ENCODE data around the gene CCN2. TPM values are rescaled to one million over a fixed set of nuclear protein-coding genes. Genes with fewer than 3 reads are reported as not detected.

CCN2 gene
- total and polyA plus RNA-seq, 12 donors = 6.1 to 71.3 (median 40.7) TPM

- Histone ChIP-seq H3K36me3 (peaks cover 0 to 11% (median 0%) of the 10 kb centered on the region in 9 donors), H3K27me3 (peaks cover 0 to 42% (median 0%) of the 10 kb centered on the region in 7 donors), H3K27ac (peak overlapping the region in 6 of 10 donors; percentile 21 to 64 (median 36)), H3K4me3 (peak overlapping the region in 6 of 10 donors; percentile 3 to 37 (median 20)), H3K9me3 (no peaks in the 10 kb centered on the region), H3K4me1 (peaks cover 6 to 49% (median 24%) of the 10 kb centered on the region in 9 donors)
- WGBS, 2 donors = 29 to 35% methylated on average over 3 of the region's 3 CpGs
- DNase-seq = no peak
- TF ChIP-seq, protein P1, sequence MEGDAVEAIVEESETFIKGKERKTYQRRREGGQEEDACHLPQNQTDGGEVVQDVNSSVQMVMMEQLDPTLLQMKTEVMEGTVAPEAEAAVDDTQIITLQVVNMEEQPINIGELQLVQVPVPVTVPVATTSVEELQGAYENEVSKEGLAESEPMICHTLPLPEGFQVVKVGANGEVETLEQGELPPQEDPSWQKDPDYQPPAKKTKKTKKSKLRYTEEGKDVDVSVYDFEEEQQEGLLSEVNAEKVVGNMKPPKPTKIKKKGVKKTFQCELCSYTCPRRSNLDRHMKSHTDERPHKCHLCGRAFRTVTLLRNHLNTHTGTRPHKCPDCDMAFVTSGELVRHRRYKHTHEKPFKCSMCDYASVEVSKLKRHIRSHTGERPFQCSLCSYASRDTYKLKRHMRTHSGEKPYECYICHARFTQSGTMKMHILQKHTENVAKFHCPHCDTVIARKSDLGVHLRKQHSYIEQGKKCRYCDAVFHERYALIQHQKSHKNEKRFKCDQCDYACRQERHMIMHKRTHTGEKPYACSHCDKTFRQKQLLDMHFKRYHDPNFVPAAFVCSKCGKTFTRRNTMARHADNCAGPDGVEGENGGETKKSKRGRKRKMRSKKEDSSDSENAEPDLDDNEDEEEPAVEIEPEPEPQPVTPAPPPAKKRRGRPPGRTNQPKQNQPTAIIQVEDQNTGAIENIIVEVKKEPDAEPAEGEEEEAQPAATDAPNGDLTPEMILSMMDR (IDR thresholded peaks at IDR 0.05) = no peak
- no peak for ATAC-seq
- intact Hi-C loops (cut with DNase I) = loop anchor here in 8 of 10 donors (5.0 to 10.0 kb wide), 8 partner anchors 108 to 261 kb away; no protein-coding TSS in a partner anchor
Observed at GRCh38 chr6:131954059-131954774, 3.0 kb upstream of the CCN2 start.

DNA sequence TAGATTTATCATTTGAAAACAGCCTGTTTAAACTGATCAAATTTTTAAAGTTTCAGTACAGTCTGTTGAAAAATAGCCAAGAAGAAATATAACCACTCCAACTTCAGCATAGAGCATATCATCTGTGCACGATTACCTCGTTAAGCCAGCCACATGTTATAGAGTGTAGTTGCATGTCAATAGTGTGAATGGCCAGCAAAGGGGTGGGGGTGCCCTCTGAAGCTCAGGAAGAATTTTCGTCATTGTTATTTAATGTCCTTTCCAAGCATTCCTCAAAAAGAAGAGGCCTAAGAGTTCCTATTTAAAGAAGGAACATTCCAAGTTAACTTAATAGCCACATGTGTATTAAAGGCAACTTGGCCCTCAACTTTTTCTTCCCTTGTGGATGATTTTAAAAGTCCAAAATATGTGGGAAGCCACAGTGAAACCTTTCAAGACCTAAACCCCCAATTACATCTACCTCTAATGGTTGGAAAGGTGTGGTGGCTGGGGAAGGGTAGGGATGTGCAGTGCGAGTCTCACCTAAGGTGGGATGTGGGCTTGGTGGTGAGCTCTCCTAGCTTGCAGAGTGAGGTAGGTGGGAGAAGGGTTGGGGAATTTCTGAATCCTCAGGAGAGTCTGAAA lies 1.8 kb upstream of the CCN2 start:
- WGBS, 2 donors = 86 to 90% methylated on average over 4 of the region's 4 CpGs
- Histone ChIP-seq H3K27ac (peak overlapping the region in 1 of 10 donors; percentile 94), H3K36me3 (peaks cover 0 to 18% (median 6%) of the 10 kb centered on the region in 9 donors), H3K9me3 (no peaks in the 10 kb centered on the region), H3K4me3 (no peak overlapping the region), H3K4me1 (peaks cover 6 to 56% (median 24%) of the 10 kb centered on the region in 9 donors), H3K27me3 (peaks cover 0 to 54% (median 0%) of the 10 kb centered on the region in 7 donors)
- DNase-seq (no peak), ATAC-seq (no peak)
- TF ChIP-seq, protein P1 (IDR thresholded peaks at IDR 0.05) = no peak
- intact Hi-C loops (cut with DNase I) = loop anchor here in 8 of 10 donors (5.0 to 10.0 kb wide), 8 partner anchors 109 to 262 kb away; no protein-coding TSS in a partner anchor

DNA sequence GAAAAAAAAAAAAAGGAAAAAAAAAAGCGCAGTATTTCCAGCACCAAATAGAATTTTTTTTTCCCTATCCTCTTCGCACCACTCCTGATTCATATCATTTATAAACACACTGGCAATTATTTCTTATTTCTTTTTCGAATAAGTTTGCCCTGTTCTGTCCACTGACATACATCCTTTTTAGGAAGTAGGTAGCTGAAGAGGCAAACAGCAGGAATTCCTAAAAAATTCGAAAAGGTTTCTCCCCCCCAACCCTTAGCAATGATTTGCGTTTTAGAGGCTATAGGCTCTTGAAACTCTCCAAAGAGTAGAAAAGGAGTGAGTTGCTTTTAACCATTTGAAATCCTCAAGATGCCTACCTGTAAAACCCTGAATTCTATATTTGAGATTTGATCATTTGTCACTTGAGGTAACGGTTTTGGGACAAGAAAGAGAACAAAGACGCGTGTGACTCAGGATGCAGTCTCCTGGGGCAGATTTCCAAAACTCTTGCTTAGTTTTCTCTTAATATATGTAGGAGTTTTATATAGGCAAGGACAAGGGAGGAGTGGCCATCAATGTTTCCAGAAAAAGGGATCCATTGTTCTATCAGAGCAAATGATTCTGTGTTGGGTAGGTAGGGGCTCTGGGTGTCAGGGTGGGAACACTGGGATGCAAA lies 531 bp upstream of the CCN2 start:
- Histone ChIP-seq H3K9me3 (no peaks in the 10 kb centered on the region), H3K27ac (peak overlapping the region; percentile 80 to 97 (median 92)), H3K4me3 (peak overlapping the region; percentile 32 to 76 (median 73)), H3K4me1 (peaks cover 6 to 56% (median 24%) of the 10 kb centered on the region in 9 donors), H3K36me3 (peaks cover 0 to 18% (median 6%) of the 10 kb centered on the region in 9 donors), H3K27me3 (peaks cover 0 to 62% (median 0%) of the 10 kb centered on the region in 7 donors)
- 21 to 23% methylated on average over 8 of the region's 8 CpGs for WGBS, 2 donors
- TF ChIP-seq, protein P1 (IDR thresholded peaks at IDR 0.05) = no peak
- intact Hi-C loops (cut with DNase I) = loop anchor here in 8 of 10 donors (2.0 to 10.0 kb wide), 9 partner anchors 111 to 267 kb away; no protein-coding TSS in a partner anchor
- ATAC-seq = no peak
- DNase-seq = no peak

Data from heart right ventricle (tissue), 16 donors.